IPS-18a (cell line): ENCODE results near the gene GTF3C2.

Experiments
- H3K27ac ChIP-seq: one replicate; pipeline ENCODE4 v1.5.1; 2013; ENCODE audit warnings: low read length
- H3K27me3 ChIP-seq: one replicate; pipeline ENCODE4 v1.6.1; 2013; ENCODE audit warnings: mild to moderate bottlenecking, low read length; ENCODE audit not compliant: control insufficient read depth, insufficient read depth
- H3K36me3 ChIP-seq: one replicate; pipeline ENCODE4 v1.6.1; 2013; ENCODE audit warnings: low read depth, low read length; ENCODE audit not compliant: control insufficient read depth
- H3K4me1 ChIP-seq: one replicate; pipeline ENCODE4 v1.6.1; 2013; ENCODE audit warnings: low read depth, low read length; ENCODE audit not compliant: control insufficient read depth
- H3K4me3 ChIP-seq: one replicate; pipeline ENCODE4 v1.5.1; 2013; ENCODE audit warnings: low read length
- H3K9ac ChIP-seq: one replicate; pipeline ENCODE4 v1.6.1; 2013; ENCODE audit warnings: mild to moderate bottlenecking, low read length, moderate library complexity
- H3K9me3 ChIP-seq: one replicate; pipeline ENCODE4 v1.6.1; 2013; ENCODE audit warnings: low read depth, low read length; ENCODE audit not compliant: control insufficient read depth

GTF3C2 gene

GRCh38 chr2:27356382-27357181 lies at the start of gene GTF3C2:
TSS of gene GTF3C2 (minus strand) at chr2:27356764. CDS start at chr2:27343554, 13,210 bp downstream.
- Histone ChIP-seq H3K36me3 (no peaks in the 10 kb centered on the region), H3K27ac (peak within 1 kb of the TSS; percentile 96), H3K9ac (peak within 1 kb of the TSS; percentile 97), H3K4me1 (peaks cover 12% of the 10 kb centered on the region), H3K9me3 (no peaks in the 10 kb centered on the region), H3K4me3 (peak within 1 kb of the TSS; percentile 79), H3K27me3 (no peaks in the 10 kb centered on the region)

GRCh38 chr2:27400348-27401135 lies 44.0 kb upstream of the GTF3C2 start:
- Histone ChIP-seq H3K9ac (no peak overlapping the region), H3K36me3 (peaks cover 3% of the 10 kb centered on the region), H3K27me3 (no peaks in the 10 kb centered on the region), H3K27ac (no peak overlapping the region), H3K4me1 (no peaks in the 10 kb centered on the region), H3K9me3 (no peaks in the 10 kb centered on the region), H3K4me3 (no peak overlapping the region)

GRCh38 chr2:27398962-27399361 lies 42.4 kb upstream of the GTF3C2 start:
- peaks cover 3% of the 10 kb centered on the region for H3K36me3 ChIP-seq
- no peaks in the 10 kb centered on the region for H3K27me3 ChIP-seq
- no peak overlapping the region for H3K9ac ChIP-seq
- H3K4me3 ChIP-seq: no peak overlapping the region
- no peaks in the 10 kb centered on the region for H3K4me1 ChIP-seq
- H3K9me3 ChIP-seq: no peaks in the 10 kb centered on the region
- no peak overlapping the region for H3K27ac ChIP-seq

GRCh38 chr2:27393225-27393624 lies 36.7 kb upstream of the GTF3C2 start:
- no peaks in the 10 kb centered on the region for H3K27me3 ChIP-seq
- no peak overlapping the region for H3K27ac ChIP-seq
- H3K9ac ChIP-seq: no peak overlapping the region
- no peaks in the 10 kb centered on the region for H3K4me1 ChIP-seq
- H3K9me3 ChIP-seq: no peaks in the 10 kb centered on the region
- no peak overlapping the region for H3K4me3 ChIP-seq
- H3K36me3 ChIP-seq: peaks cover 3% of the 10 kb centered on the region

- Histone ChIP-seq H3K36me3 (peaks cover 7% of the 10 kb centered on the region), H3K9me3 (no peaks in the 10 kb centered on the region), H3K27me3 (no peaks in the 10 kb centered on the region), H3K9ac (no peak overlapping the region), H3K27ac (no peak overlapping the region), H3K4me3 (no peak overlapping the region), H3K4me1 (no peaks in the 10 kb centered on the region)
Observed at GRCh38 chr2:27390822-27391679, 34.5 kb upstream of the GTF3C2 start.

- no peaks in the 10 kb centered on the region for H3K27me3 ChIP-seq
- H3K9me3 ChIP-seq: no peaks in the 10 kb centered on the region
- peaks cover 60% of the 10 kb centered on the region for H3K36me3 ChIP-seq
- H3K4me1 ChIP-seq: peaks cover 8% of the 10 kb centered on the region
- no peak overlapping the region for H3K4me3 ChIP-seq
- H3K27ac ChIP-seq: peak overlapping the region; percentile 64
- H3K9ac ChIP-seq: peak overlapping the region; percentile 80
Observed at GRCh38 chr2:27381577-27382181, 25.1 kb upstream of the GTF3C2 start.

- Histone ChIP-seq H3K36me3 (peaks cover 63% of the 10 kb centered on the region), H3K4me3 (peak within 1 kb of the TSS; percentile 73)
Observed at GRCh38 chr2:27380626-27381545, 24.3 kb upstream of the GTF3C2 start, which contains the start of gene ZNF513. TSS of gene ZNF513 (minus strand) at chr2:27380734. CDS start at chr2:27380526, 208 bp downstream.

GRCh38 chr2:27379836-27380625 lies 23.5 kb upstream of the GTF3C2 start:
- peak overlapping the region; percentile 80 for H3K9ac ChIP-seq
- no peaks in the 10 kb centered on the region for H3K27me3 ChIP-seq
- H3K36me3 ChIP-seq: peaks cover 62% of the 10 kb centered on the region
- H3K4me1 ChIP-seq: peaks cover 8% of the 10 kb centered on the region
- peak overlapping the region; percentile 73 for H3K4me3 ChIP-seq
- H3K9me3 ChIP-seq: no peaks in the 10 kb centered on the region
- peak overlapping the region; percentile 48 for H3K27ac ChIP-seq

More at GRCh38 chr2:27380626-27381545, 24.3 kb upstream of the GTF3C2 start, which contains the start of gene ZNF513:
- peaks cover 8% of the 10 kb centered on the region for H3K4me1 ChIP-seq
- H3K9me3 ChIP-seq: no peaks in the 10 kb centered on the region
- peak within 1 kb of the TSS; percentile 64 for H3K27ac ChIP-seq
- H3K27me3 ChIP-seq: no peaks in the 10 kb centered on the region
- peak within 1 kb of the TSS; percentile 80 for H3K9ac ChIP-seq

GRCh38 chr2:27379383-27379835 lies 22.8 kb upstream of the GTF3C2 start:
- H3K9ac ChIP-seq: peak overlapping the region; percentile 80
- peaks cover 8% of the 10 kb centered on the region for H3K4me1 ChIP-seq
- H3K9me3 ChIP-seq: no peaks in the 10 kb centered on the region
- H3K27ac ChIP-seq: no peak overlapping the region
- H3K4me3 ChIP-seq: peak overlapping the region; percentile 73
- H3K27me3 ChIP-seq: no peaks in the 10 kb centered on the region
- H3K36me3 ChIP-seq: peaks cover 62% of the 10 kb centered on the region
